WTC11 (cell line): Measurements from ENCODE around the gene FOXI3.

Source experiments
- ATF1 ChIP-seq: sonication (generic); formaldehyde crosslinking; IDR thresholded peaks from 2 replicates; pipeline ENCODE4 v1.8.1; 2023; ENCODE audit warnings: mild to moderate bottlenecking, moderate library complexity, missing genetic modification reagents
- CREM ChIP-seq: sonication (generic); formaldehyde crosslinking; IDR thresholded peaks from 2 replicates; pipeline ENCODE4 v1.8.1; 2022; ENCODE audit warnings: mild to moderate bottlenecking, missing genetic modification reagents, moderate library complexity
- CTCF ChIP-seq: fragments of 200-600 bp; IDR thresholded peaks from 2 replicates; pipeline ENCODE4 v1.8.0; 2022; ENCODE audit warnings: antibody characterized with exemption
- E2F1 ChIP-seq: sonication (generic); formaldehyde crosslinking; IDR thresholded peaks from 2 replicates; pipeline ENCODE4 v1.8.0; 2022; ENCODE audit warnings: mild to moderate bottlenecking, missing genetic modification reagents
- ESRRA ChIP-seq: sonication (generic); formaldehyde crosslinking; IDR thresholded peaks from 2 replicates; pipeline ENCODE4 v1.8.1; 2022; ENCODE audit warnings: mild to moderate bottlenecking, missing genetic modification reagents, borderline replicate concordance
- ETV6 ChIP-seq: sonication (generic); formaldehyde crosslinking; IDR thresholded peaks from 2 replicates; pipeline ENCODE4 v1.8.1; 2022; ENCODE audit warnings: mild to moderate bottlenecking, missing genetic modification reagents
- JUN ChIP-seq: sonication (generic); formaldehyde crosslinking; IDR thresholded peaks from 2 replicates; pipeline ENCODE4 v1.8.0; 2023; ENCODE audit warnings: mild to moderate bottlenecking, missing genetic modification reagents
- RELA ChIP-seq: sonication (generic); formaldehyde crosslinking; IDR thresholded peaks from 2 replicates; pipeline ENCODE4 v1.8.1; 2022; ENCODE audit warnings: missing genetic modification reagents, mild to moderate bottlenecking, borderline replicate concordance
- ZNF232 ChIP-seq: sonication (generic); formaldehyde crosslinking; IDR thresholded peaks from 2 replicates; pipeline ENCODE4 v1.8.0; 2022; ENCODE audit warnings: mild to moderate bottlenecking, missing genetic modification reagents
- TF ChIP-seq, protein P1 (sequence below): sonication (generic); formaldehyde crosslinking; IDR thresholded peaks from 2 replicates; pipeline ENCODE4 v1.8.0; 2022; ENCODE audit warnings: mild to moderate bottlenecking, missing genetic modification reagents

DNA sequence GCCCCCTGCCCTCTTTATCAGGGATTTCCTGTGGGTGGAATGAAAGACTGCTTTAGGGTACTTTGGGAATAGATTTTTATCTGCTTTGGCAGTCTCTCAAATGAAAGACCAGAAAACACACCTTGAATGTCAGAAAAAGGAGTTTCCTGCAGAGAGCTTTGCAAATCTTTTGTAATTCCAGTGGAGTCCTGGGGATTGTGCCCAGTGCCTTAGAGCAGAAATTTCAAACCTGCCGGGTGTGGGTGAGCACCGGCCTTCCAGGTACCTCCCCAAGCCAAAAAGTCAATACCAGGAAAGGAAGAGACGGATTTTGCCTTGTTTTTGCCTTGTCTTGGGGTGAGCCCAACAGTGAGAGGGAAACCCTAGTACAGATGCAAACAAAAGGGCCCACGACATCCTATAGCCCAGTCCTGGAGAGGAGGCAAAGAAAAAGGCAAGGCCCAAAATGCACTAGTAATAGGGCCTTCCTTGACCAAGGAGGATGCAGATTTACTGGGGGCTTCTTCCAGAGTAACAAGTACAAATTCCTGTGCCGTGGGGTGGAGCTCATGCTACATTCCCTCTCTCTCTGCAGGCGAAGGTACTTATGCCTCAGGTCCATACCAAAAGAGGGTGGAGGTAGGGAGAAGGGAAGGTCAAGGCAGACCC, 36.4 kb downstream of the FOXI3 start:
- no peak for TF ChIP-seq E2F1
- no peak; the same call in 1 of the 2 replicates for TF ChIP-seq ETV6 (CRISPR knock-in tag)
- TF ChIP-seq CREM (CRISPR knock-in tag), result no peak
- no peak for TF ChIP-seq CTCF
- TF ChIP-seq, protein P1, sequence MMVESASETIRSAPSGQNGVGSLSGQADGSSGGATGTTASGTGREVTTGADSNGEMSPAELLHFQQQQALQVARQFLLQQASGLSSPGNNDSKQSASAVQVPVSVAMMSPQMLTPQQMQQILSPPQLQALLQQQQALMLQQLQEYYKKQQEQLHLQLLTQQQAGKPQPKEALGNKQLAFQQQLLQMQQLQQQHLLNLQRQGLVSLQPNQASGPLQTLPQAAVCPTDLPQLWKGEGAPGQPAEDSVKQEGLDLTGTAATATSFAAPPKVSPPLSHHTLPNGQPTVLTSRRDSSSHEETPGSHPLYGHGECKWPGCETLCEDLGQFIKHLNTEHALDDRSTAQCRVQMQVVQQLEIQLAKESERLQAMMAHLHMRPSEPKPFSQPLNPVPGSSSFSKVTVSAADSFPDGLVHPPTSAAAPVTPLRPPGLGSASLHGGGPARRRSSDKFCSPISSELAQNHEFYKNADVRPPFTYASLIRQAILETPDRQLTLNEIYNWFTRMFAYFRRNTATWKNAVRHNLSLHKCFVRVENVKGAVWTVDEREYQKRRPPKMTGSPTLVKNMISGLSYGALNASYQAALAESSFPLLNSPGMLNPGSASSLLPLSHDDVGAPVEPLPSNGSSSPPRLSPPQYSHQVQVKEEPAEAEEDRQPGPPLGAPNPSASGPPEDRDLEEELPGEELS (CRISPR knock-in tag), result no peak; the same call in 1 of the 2 replicates
- TF ChIP-seq JUN (CRISPR knock-in tag), result no peak
- no peak for TF ChIP-seq ATF1
- no peak for TF ChIP-seq ESRRA (CRISPR knock-in tag)
- TF ChIP-seq ZNF232, result no peak
- no peak for TF ChIP-seq RELA (CRISPR knock-in tag)
